Body of pancreas (tissue), 4 donors: ENCODE results near the gene POLE3.

Source experiments
- CTCF ChIP-seq, 7 experiments: fragments of 450-650 bp in 4 of 7; fragments of 200-600 bp in 3 of 7; sonication (generic) in 3 of 7; IDR thresholded peaks; one replicate each; pipeline ENCODE4 v1.5.1; 2016 to 2019; ENCODE audit warnings: antibody characterized with exemption in 7 of 7
- POLR2A ChIP-seq, 3 donors: fragments of 450-650 bp; IDR thresholded peaks; one replicate each; pipeline ENCODE4 v1.6.1; 2016; ENCODE audit warnings: antibody characterized with exemption in 3 of 3, mild to moderate bottlenecking in 2 of 3

GRCh38 chr9:113390192-113390960, 20.1 kb downstream of the POLE3 start:
- TF ChIP-seq CTCF (IDR thresholded peaks at IDR 0.05) (no peak), POLR2A (IDR thresholded peaks at IDR 0.05) (no peak)
